KMS-11 (cell line): Measurements from ENCODE around the gene ZNF536.

Experiments used
- H2AFZ ChIP-seq: fragments of 200-600 bp; sonication (generic); 2 replicates; pipeline ENCODE4 v1.6.1; 2016; ENCODE audit warnings: antibody characterized with exemption, mixed run types, low read depth
- H3K27ac ChIP-seq: fragments of 200-600 bp; sonication (generic); 2 replicates; pipeline ENCODE4 v1.6.1; 2016; ENCODE audit warnings: mild to moderate bottlenecking, mixed run types
- H3K27me3 ChIP-seq: fragments of 200-600 bp; sonication (generic); 2 replicates; pipeline ENCODE4 v1.6.1; 2017; ENCODE audit warnings: mild to moderate bottlenecking, low read depth, mixed run types, moderate library complexity; ENCODE audit not compliant: insufficient read depth
- H3K36me3 ChIP-seq: fragments of 200-600 bp; sonication (generic); 2 replicates; pipeline ENCODE4 v1.6.1; 2017; ENCODE audit warnings: mild to moderate bottlenecking, mixed run types; ENCODE audit not compliant: insufficient read depth
- H3K4me1 ChIP-seq: fragments of 200-600 bp; sonication (generic); 2 replicates; pipeline ENCODE4 v1.6.1; 2016; ENCODE audit warnings: mild to moderate bottlenecking, low read depth, mixed run types; ENCODE audit not compliant: poor library complexity, severe bottlenecking
- H3K4me2 ChIP-seq: fragments of 200-600 bp; sonication (generic); 2 replicates; pipeline ENCODE4 v1.7.0; 2016; ENCODE audit warnings: mild to moderate bottlenecking, mixed run types
- H3K4me3 ChIP-seq: fragments of 200-600 bp; sonication (generic); IDR thresholded peaks from 2 replicates; pipeline ENCODE4 v1.6.1; 2017; ENCODE audit warnings: low read depth, low read length, mixed read lengths; ENCODE audit not compliant: insufficient read depth
- H3K79me2 ChIP-seq: fragments of 200-600 bp; sonication (generic); 2 replicates; pipeline ENCODE4 v1.6.1; 2016; ENCODE audit warnings: low read depth, mixed run types; ENCODE audit not compliant: insufficient read depth
- H3K9ac ChIP-seq: fragments of 200-600 bp; sonication (generic); 2 replicates; pipeline ENCODE4 v1.6.1; 2016; ENCODE audit warnings: mild to moderate bottlenecking, mixed run types
- H4K20me1 ChIP-seq: fragments of 200-600 bp; sonication (generic); 2 replicates; pipeline ENCODE4 v1.6.1; 2016; ENCODE audit warnings: mild to moderate bottlenecking, mixed run types; ENCODE audit not compliant: insufficient read depth
- TF ChIP-seq, protein P1 (sequence below): fragments of 200-600 bp; sonication (generic); conservative IDR thresholded peaks from 2 replicates; pipeline ENCODE4 v1.6.1; 2017; ENCODE audit warnings: low read depth, mild to moderate bottlenecking, antibody characterized with exemption, low read length, moderate library complexity, mixed read lengths

ZNF536 gene

DNA sequence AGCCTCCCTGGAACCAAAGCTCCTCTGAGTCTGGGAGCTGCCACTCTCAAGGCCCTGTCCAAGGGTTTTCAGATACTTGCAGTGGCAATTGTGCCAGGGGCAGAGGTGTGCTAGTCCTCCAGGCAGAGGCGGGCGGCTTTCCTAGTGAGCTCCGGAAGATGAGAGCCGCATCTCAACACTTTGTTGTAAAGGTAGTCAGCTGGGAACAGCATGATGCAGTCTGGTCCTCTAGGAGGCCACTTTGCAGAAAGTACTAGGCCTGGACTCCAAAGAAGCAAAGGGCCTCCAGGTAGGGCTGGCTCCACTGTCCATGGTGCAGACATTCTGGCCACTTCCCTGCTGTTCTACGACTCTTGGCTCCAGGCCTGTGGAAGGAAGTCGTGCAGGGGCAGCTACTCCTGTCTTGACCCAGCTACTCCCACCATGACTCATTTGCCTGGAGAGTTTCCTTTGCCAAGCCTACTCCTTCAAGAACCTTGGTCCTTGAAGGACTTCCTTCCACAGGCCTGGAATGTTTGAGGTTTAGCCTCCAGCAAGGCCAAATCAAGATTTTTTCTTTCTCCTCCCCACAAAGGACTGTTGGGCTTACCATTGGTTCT is 9.9 kb upstream of the ZNF536 start:
- no peaks in the 10 kb centered on the region for H4K20me1 ChIP-seq
- H3K27ac ChIP-seq = no peak overlapping the region
- no peak overlapping the region for H2AFZ ChIP-seq
- TF ChIP-seq, protein P1, sequence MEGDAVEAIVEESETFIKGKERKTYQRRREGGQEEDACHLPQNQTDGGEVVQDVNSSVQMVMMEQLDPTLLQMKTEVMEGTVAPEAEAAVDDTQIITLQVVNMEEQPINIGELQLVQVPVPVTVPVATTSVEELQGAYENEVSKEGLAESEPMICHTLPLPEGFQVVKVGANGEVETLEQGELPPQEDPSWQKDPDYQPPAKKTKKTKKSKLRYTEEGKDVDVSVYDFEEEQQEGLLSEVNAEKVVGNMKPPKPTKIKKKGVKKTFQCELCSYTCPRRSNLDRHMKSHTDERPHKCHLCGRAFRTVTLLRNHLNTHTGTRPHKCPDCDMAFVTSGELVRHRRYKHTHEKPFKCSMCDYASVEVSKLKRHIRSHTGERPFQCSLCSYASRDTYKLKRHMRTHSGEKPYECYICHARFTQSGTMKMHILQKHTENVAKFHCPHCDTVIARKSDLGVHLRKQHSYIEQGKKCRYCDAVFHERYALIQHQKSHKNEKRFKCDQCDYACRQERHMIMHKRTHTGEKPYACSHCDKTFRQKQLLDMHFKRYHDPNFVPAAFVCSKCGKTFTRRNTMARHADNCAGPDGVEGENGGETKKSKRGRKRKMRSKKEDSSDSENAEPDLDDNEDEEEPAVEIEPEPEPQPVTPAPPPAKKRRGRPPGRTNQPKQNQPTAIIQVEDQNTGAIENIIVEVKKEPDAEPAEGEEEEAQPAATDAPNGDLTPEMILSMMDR = no peak
- no peak overlapping the region for H3K9ac ChIP-seq
- no peaks in the 10 kb centered on the region for H3K4me1 ChIP-seq
- no peaks in the 10 kb centered on the region; the same call in 1 of the 2 replicates for H3K27me3 ChIP-seq
- no peaks in the 10 kb centered on the region for H3K36me3 ChIP-seq
- H3K79me2 ChIP-seq = no peaks in the 10 kb centered on the region
- no peak overlapping the region for H3K4me2 ChIP-seq
- H3K4me3 ChIP-seq = no peak overlapping the region

DNA sequence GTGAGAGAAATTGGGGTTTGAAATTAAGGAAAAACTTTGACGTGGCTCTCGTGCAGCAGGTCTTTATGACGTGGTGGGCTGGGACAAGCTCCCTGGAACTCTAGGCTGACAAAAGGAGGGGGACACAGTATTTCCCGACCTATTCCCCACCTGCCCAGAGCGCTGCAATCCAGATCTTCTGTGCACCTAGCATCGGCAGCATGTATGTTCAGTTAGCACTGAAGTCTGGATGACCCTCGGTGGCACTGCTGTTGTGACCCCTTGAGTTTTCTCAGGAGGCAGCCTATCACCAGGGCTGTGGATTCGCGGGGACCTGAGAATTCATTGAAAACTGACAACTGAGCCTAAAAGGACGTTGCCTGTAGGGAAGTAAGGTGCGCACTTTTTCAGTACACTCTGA is 9.1 kb upstream of the ZNF536 start:
- no peaks in the 10 kb centered on the region for H3K79me2 ChIP-seq
- no peak overlapping the region for H2AFZ ChIP-seq
- TF ChIP-seq, protein P1 = no peak
- no peak overlapping the region for H3K9ac ChIP-seq
- no peak overlapping the region for H3K4me3 ChIP-seq
- H3K27ac ChIP-seq = no peak overlapping the region
- H3K4me2 ChIP-seq = no peak overlapping the region
- H3K27me3 ChIP-seq = no peaks in the 10 kb centered on the region; the same call in 1 of the 2 replicates
- no peaks in the 10 kb centered on the region for H4K20me1 ChIP-seq
- H3K36me3 ChIP-seq = no peaks in the 10 kb centered on the region
- H3K4me1 ChIP-seq = no peaks in the 10 kb centered on the region

DNA sequence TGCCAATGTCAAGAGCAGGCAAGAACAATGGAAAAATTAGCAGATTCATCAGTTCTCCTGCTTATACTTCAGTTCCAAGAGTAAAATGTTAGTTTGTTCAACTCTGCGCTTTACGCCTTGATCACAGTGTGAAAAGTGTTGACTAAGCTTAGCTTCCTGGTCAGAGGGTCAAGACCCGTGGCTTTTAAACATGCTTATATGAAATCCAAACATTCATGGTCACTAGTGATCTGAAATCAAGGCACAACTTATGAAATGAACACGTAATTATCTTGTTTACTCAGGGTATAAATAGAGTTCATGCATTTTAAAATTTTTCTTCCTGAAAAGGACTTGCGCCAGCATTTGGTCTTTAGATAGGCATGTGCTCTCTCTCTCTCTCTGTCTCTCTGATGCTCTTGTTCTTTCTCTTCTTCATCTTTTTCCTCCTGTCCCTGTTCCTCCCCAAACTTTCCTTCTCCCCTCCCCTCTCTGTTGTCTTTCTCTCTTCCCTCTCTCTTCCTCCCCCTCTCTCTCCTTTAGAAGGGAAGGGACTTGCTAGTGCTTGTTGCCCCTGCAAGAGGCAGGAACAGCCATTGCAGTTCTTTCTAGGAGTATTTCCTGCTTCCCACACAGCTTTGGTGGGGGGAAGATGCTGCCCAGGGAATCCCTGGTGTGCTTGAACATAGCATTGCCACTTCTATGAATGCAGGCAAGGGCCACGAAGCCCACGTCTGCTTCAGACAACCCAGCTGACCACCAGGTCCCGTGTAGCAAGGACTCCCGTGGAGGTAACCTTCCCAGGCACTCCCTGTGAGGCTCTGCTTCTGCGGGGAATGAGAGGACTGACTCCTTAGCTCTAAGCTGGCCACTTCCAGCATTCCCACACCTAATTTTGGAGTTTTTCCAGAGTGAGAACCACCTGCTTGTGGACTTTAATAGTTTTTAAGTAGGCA is 7.1 kb upstream of the ZNF536 start:
- Histone ChIP-seq H4K20me1 (no peaks in the 10 kb centered on the region), H3K4me2 (no peak overlapping the region), H3K4me3 (no peak overlapping the region), H3K9ac (no peak overlapping the region), H3K27me3 (no peaks in the 10 kb centered on the region; the same call in 1 of the 2 replicates), H3K36me3 (no peaks in the 10 kb centered on the region), H3K79me2 (no peaks in the 10 kb centered on the region), H2AFZ (no peak overlapping the region), H3K27ac (no peak overlapping the region), H3K4me1 (no peaks in the 10 kb centered on the region)
- TF ChIP-seq, protein P1 = no peak

DNA sequence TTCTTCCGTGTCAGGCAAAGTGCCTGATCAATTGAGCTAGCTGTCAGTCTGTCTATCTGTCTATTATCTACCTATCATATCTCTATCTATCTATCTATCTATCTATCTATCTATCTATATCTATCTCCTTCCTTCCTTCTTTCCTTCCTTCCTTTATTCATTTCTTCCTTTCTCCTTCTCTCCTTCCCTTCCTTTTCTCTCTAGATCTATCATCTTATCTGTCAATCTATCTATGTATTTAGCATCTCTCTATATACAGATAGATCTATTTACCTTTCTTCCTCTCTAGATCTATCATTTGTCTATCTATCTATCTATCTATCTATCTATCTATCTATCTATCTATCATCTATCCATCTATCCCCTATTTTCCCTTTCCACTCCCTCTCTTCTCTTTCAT is 5.9 kb upstream of the ZNF536 start:
- Histone ChIP-seq H3K4me1 (no peaks in the 10 kb centered on the region), H4K20me1 (no peaks in the 10 kb centered on the region), H3K79me2 (no peaks in the 10 kb centered on the region), H3K36me3 (no peaks in the 10 kb centered on the region), H2AFZ (no peak overlapping the region), H3K27me3 (no peaks in the 10 kb centered on the region; the same call in 1 of the 2 replicates), H3K9ac (no peak overlapping the region), H3K4me2 (no peak overlapping the region), H3K4me3 (no peak overlapping the region), H3K27ac (no peak overlapping the region)
- TF ChIP-seq, protein P1 = no peak
